Gastroesophageal sphincter (tissue), 4 donors: ENCODE measurements around the gene LLGL2. TPM values are rescaled to one million over a fixed set of nuclear protein-coding genes. Genes with fewer than 3 reads are reported as not detected.

Source experiments
- ATAC-seq: fragments of 150-250 bp; one replicate; pipeline ENCODE4 v1.9.1; 2016; ENCODE audit warnings: mild to moderate bottlenecking, moderate library complexity
- H3K27ac ChIP-seq, 4 donors: fragments of 200-600 bp; sonication (generic) in 3 of 4; 1 replicate in 3 of 4; 2 replicates in 1 of 4; pipeline ENCODE4 v1.5.1; 2016 to 2019
- H3K27me3 ChIP-seq: fragments of 200-600 bp; sonication (generic); one replicate; pipeline ENCODE4 v1.5.1; 2019
- H3K36me3 ChIP-seq, 2 donors: fragments of 200-600 bp; sonication (generic); one replicate each; pipeline ENCODE4 v1.5.1; 2019; ENCODE audit warnings: control low read depth in 1 of 2
- H3K4me1 ChIP-seq, 3 donors: fragments of 200-600 bp; sonication (generic); 1 replicate in 2 of 3; 2 replicates in 1 of 3; pipeline ENCODE4 v1.5.1; 2016 to 2019; ENCODE audit warnings: control low read depth in 2 of 3
- H3K4me3 ChIP-seq, 2 donors: fragments of 200-600 bp; sonication (generic); one replicate each; pipeline ENCODE4 v1.5.1; 2019; ENCODE audit warnings: mild to moderate bottlenecking in 1 of 2, moderate library complexity in 1 of 2
- H3K9me3 ChIP-seq, 3 donors: fragments of 200-600 bp; sonication (generic); one replicate each; pipeline ENCODE4 v1.5.1; 2017 to 2019; ENCODE audit warnings: control low read depth in 2 of 3
- EP300 ChIP-seq: sonication (generic); formaldehyde crosslinking; IDR thresholded peaks from one replicate; pipeline ENCODE4 v1.6.1; 2017; ENCODE audit warnings: antibody characterized with exemption, mild to moderate bottlenecking
- POLR2A ChIP-seq, 2 donors: fragments of 450-650 bp; IDR thresholded peaks; one replicate each; pipeline ENCODE4 v1.6.1; 2017; ENCODE audit warnings: antibody characterized with exemption in 2 of 2, mild to moderate bottlenecking in 2 of 2, moderate library complexity in 1 of 2
- POLR2AphosphoS5 ChIP-seq: sonication (generic); formaldehyde crosslinking; IDR thresholded peaks from one replicate; pipeline ENCODE4 v1.6.1; 2017; ENCODE audit warnings: antibody characterized with exemption
- WGBS, 2 donors: methylation state at CpG; one replicate each; pipeline ENCODE4 v1.1.5; 2018; ENCODE audit warnings: low coverage in 1 of 2; 5-methylcytosine and 5-hydroxymethylcytosine counted together
- total RNA-seq, 4 donors: library from RNA; depleted of rRNA; stranded (reverse); fragments of >200 nt; gene quantifications; one replicate each; pipeline ENCODE4 v1.1.0, GENCODE V29; 2016
- TF ChIP-seq, protein P1 (sequence below), 4 experiments: fragments of 200-600 bp in 2 of 4; fragments of 450-650 bp in 2 of 4; sonication (generic) in 1 of 4; IDR thresholded peaks; one replicate each; pipeline ENCODE4 v1.5.1; 2017 to 2019; ENCODE audit warnings: antibody characterized with exemption in 4 of 4, mild to moderate bottlenecking in 2 of 4, moderate library complexity in 2 of 4

Gene LLGL2
- total RNA-seq, 4 donors from 2014 or later, result 2.3 to 7.9 (median 5.8) TPM

DNA sequence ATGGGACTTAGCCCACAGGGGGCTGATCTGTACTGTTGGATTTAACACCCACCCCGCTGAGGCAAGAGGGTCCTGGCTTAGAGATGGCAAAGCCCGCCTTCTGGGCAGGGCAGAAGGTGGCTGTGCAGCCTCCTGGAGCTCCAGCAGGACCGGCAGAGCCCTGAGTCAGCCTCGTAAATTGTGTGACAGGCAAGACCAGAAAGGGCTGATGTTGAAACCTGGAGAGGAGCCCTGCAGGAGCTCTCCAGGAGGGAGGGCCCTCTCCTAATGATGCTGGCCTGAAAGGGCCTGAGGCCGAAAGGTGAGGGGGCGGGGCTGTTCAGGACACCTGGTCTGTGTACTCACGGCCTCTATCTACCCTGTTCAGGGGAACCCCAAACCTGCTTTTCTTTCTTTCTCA is 39.6 kb downstream of the LLGL2 start:
- TF ChIP-seq, protein P1, sequence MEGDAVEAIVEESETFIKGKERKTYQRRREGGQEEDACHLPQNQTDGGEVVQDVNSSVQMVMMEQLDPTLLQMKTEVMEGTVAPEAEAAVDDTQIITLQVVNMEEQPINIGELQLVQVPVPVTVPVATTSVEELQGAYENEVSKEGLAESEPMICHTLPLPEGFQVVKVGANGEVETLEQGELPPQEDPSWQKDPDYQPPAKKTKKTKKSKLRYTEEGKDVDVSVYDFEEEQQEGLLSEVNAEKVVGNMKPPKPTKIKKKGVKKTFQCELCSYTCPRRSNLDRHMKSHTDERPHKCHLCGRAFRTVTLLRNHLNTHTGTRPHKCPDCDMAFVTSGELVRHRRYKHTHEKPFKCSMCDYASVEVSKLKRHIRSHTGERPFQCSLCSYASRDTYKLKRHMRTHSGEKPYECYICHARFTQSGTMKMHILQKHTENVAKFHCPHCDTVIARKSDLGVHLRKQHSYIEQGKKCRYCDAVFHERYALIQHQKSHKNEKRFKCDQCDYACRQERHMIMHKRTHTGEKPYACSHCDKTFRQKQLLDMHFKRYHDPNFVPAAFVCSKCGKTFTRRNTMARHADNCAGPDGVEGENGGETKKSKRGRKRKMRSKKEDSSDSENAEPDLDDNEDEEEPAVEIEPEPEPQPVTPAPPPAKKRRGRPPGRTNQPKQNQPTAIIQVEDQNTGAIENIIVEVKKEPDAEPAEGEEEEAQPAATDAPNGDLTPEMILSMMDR (IDR thresholded peaks at IDR 0.05), result no peak
- TF ChIP-seq EP300 (no peak), POLR2AphosphoS5 (no peak), POLR2A (IDR thresholded peaks at IDR 0.05) (no peak)
- Histone ChIP-seq H3K27me3 (no peaks in the 10 kb centered on the region), H3K27ac (no peak overlapping the region), H3K4me1 (no peaks in the 10 kb centered on the region), H3K4me3 (no peak overlapping the region), H3K9me3 (no peaks in the 10 kb centered on the region), H3K36me3 (peaks cover 0 to 28% of the 10 kb centered on the region in 2 donors)
- WGBS, 2 donors, result 83% methylated on average over 1 of the region's 7 CpGs; no CpG with 5 or more reads in 1 of the 2 donors
- no peak for ATAC-seq

DNA sequence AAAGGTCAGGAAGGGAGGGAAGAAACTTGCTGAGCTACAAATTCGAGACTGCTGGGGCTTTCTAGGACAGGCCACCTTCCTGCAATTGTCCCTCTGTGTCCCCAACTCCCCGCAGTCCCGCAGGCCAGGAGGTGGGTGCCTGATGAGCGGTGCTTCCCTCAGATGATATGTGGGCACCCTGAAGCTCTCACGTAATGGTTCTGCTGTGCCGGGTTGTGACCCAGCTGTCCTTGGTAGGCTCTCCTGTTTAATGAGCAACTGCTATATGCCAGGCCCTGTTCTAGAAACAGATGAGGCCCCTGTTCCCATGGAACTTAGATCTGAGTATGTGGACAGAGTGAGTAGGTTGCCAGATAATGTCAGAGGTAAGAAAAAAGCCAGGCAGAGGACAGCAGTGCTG is 40.1 kb downstream of the LLGL2 start:
- no peak overlapping the region for H3K4me3 ChIP-seq
- H3K27ac ChIP-seq, result no peak overlapping the region
- ATAC-seq, result no peak
- WGBS, 2 donors, result no CpG with 5 or more reads among the region's 6 CpGs
- no peaks in the 10 kb centered on the region for H3K4me1 ChIP-seq
- TF ChIP-seq POLR2AphosphoS5 (no peak), EP300 (no peak), POLR2A (IDR thresholded peaks at IDR 0.05) (no peak)
- TF ChIP-seq, protein P1 (IDR thresholded peaks at IDR 0.05), result no peak
- no peaks in the 10 kb centered on the region for H3K27me3 ChIP-seq
- H3K36me3 ChIP-seq, result peaks cover 0 to 28% of the 10 kb centered on the region in 2 donors
- H3K9me3 ChIP-seq, result no peaks in the 10 kb centered on the region

DNA sequence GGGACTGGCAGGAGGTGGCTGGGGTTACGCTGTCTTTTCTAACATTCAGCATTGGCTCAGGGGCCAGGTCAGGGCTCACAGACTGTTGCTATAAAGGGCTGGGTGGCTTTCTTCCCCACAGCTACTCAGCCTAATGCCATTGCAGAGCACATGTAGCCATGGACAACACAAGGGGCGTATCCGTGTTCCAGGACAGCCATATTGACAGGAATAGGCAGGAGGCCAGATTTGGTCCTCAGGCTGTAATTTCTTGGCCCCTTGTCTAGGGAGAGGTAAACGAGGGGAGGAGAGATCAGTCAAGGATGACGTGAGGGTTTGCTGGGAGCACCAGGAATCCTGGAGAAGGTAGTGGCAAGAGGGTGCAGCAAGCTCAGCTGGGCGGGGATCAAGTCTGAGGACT is 40.9 kb downstream of the LLGL2 start:
- H3K4me1 ChIP-seq, result no peaks in the 10 kb centered on the region
- peaks cover 0 to 28% of the 10 kb centered on the region in 2 donors for H3K36me3 ChIP-seq
- no peak overlapping the region for H3K27ac ChIP-seq
- 64 to 74% methylated on average over 3 to 4 of the region's 6 CpGs for WGBS, 2 donors
- H3K9me3 ChIP-seq, result no peaks in the 10 kb centered on the region
- no peaks in the 10 kb centered on the region for H3K27me3 ChIP-seq
- no peak for ATAC-seq
- TF ChIP-seq POLR2A (IDR thresholded peaks at IDR 0.05), result no peak
- TF ChIP-seq, protein P1 (IDR thresholded peaks at IDR 0.05), result no peak
- TF ChIP-seq POLR2AphosphoS5, result no peak
- TF ChIP-seq EP300, result no peak
- no peak overlapping the region for H3K4me3 ChIP-seq

DNA sequence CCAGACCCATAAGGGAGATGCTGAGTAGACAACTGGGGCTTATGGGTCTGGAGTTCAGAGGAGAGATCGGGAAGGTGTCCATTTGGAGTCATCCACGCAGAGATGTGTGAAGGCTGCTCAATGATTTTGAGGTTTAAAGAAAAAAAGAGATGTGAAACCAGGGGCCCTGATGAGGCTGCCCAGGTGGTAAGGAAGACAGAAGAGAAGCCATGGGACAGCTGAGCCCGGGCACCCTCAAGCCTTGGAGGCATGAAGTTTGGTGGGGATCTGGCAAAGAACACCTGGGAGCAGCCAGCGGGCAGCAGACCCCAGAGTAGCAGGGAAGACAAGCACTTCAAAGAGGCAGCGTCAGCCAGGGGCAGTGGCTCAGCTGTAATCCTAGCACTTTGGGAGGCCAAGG is 41.3 kb downstream of the LLGL2 start:
- Histone ChIP-seq H3K4me3 (no peak overlapping the region), H3K27ac (no peak overlapping the region), H3K36me3 (peaks cover 0 to 28% of the 10 kb centered on the region in 2 donors), H3K4me1 (no peaks in the 10 kb centered on the region), H3K9me3 (no peaks in the 10 kb centered on the region), H3K27me3 (no peaks in the 10 kb centered on the region)
- ATAC-seq, result no peak
- WGBS, 2 donors, result 70 to 100% methylated on average over 1 to 5 of the region's 5 CpGs
- TF ChIP-seq POLR2A (IDR thresholded peaks at IDR 0.05) (no peak), POLR2AphosphoS5 (no peak), EP300 (no peak)
- TF ChIP-seq, protein P1 (IDR thresholded peaks at IDR 0.05), result no peak

DNA sequence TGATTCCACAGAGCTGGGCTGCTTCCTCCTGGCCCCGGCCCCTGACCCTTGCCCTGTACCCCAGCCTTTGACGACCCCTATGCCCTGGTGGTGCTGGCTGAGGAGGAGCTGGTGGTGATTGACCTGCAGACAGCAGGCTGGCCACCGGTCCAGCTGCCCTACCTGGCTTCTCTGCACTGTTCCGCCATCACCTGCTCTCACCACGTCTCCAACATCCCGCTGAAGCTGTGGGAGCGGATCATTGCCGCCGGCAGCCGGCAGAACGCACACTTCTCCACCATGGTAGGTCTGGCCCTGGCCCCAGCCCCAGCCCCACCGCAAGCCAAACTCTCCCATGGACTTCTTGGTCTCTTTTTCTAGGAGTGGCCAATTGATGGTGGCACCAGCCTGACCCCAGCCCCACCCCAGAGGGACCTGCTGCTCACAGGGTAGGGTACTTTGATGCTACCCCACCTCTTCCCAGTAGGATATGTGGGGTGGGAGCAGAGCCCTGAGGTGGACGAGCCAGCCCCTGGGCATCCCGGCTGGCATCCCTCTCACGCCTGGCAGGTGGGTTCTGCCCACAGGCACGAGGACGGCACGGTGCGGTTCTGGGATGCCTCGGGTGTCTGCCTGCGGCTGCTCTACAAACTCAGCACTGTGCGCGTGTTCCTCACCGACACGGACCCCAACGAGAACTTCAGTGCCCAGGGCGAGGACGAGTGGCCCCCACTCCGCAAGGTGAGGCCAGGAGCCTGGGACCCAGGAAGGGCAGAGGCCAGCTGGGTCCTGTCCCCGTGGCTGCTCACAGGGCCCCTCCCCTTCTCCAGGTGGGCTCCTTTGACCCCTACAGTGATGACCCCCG is 43.1 kb downstream of the LLGL2 start:
- peaks cover 0 to 17% of the 10 kb centered on the region in 2 donors for H3K36me3 ChIP-seq
- 100% methylated on average over 3 to 6 of the region's 31 CpGs for WGBS, 2 donors

More for the DNA sequence above, 43.1 kb downstream of the LLGL2 start:
- Histone ChIP-seq H3K4me3 (no peak overlapping the region), H3K27me3 (no peaks in the 10 kb centered on the region), H3K4me1 (no peaks in the 10 kb centered on the region), H3K9me3 (no peaks in the 10 kb centered on the region), H3K27ac (no peak overlapping the region)
- TF ChIP-seq, protein P1 (IDR thresholded peaks at IDR 0.05), result no peak
- no peak for TF ChIP-seq EP300
- no peak for TF ChIP-seq POLR2AphosphoS5
- TF ChIP-seq POLR2A (IDR thresholded peaks at IDR 0.05), result no peak
- no peak for ATAC-seq
